H9 (cell line): ENCODE measurements around the gene BAAT. TPM values are rescaled to one million over a fixed set of nuclear protein-coding genes. Genes with fewer than 3 reads are reported as not detected.

ENCODE experiments used
- DNase-seq: peaks from one replicate; pipeline ENCODE4 v3.0.0-alpha.2; 2017
- H2AFZ ChIP-seq: one replicate; pipeline ENCODE4 v1.6.1; 2013; ENCODE audit warnings: mild to moderate bottlenecking, low read length, control low read depth, moderate library complexity
- H2AK5ac ChIP-seq: 2 replicates; pipeline ENCODE4 v1.6.1; 2013; ENCODE audit warnings: low read length, control low read depth, mixed read lengths; ENCODE audit not compliant: insufficient read length
- H2BK120ac ChIP-seq: one replicate; pipeline ENCODE4 v1.6.1; 2013; ENCODE audit warnings: low read depth, mild to moderate bottlenecking, low read length, control low read depth, inconsistent platforms; ENCODE audit not compliant: poor library complexity, severe bottlenecking
- H2BK12ac ChIP-seq: 2 replicates; pipeline ENCODE4 v1.6.1; 2013; ENCODE audit warnings: low read length, control low read depth, mixed read lengths, low read depth; ENCODE audit not compliant: insufficient read length
- H2BK15ac ChIP-seq: 2 replicates; pipeline ENCODE4 v1.6.1; 2013; ENCODE audit warnings: low read depth, low read length, control low read depth
- H2BK20ac ChIP-seq: one replicate; pipeline ENCODE4 v1.6.1; 2013; ENCODE audit warnings: low read depth, mild to moderate bottlenecking, low read length, control low read depth, inconsistent platforms; ENCODE audit not compliant: poor library complexity, severe bottlenecking
- H2BK5ac ChIP-seq: 2 replicates; pipeline ENCODE4 v1.6.1; 2013; ENCODE audit warnings: low read length, control low read depth, mixed read lengths; ENCODE audit not compliant: insufficient read length
- H3K14ac ChIP-seq: 2 replicates; pipeline ENCODE4 v1.6.1; 2013; ENCODE audit warnings: low read length, control low read depth; ENCODE audit not compliant: insufficient read depth
- H3K18ac ChIP-seq: 2 replicates; pipeline ENCODE4 v1.6.1; 2013; ENCODE audit warnings: low read depth, mild to moderate bottlenecking, mixed read lengths, low read length, control low read depth; ENCODE audit not compliant: insufficient read length
- H3K23ac ChIP-seq: 2 replicates; pipeline ENCODE4 v1.6.1; 2013; ENCODE audit warnings: low read length, control low read depth, mixed read lengths, low read depth; ENCODE audit not compliant: insufficient read length
- H3K23me2 ChIP-seq: 2 replicates; pipeline ENCODE4 v1.6.1; 2013; ENCODE audit warnings: low read depth, mild to moderate bottlenecking, mixed read lengths, low read length, control low read depth; ENCODE audit not compliant: insufficient read length, poor library complexity, severe bottlenecking
- H3K27ac ChIP-seq: 2 replicates; pipeline ENCODE4 v1.5.1; 2013; ENCODE audit warnings: low read length, control low read depth, mixed read lengths, low read depth; ENCODE audit not compliant: insufficient read length
- H3K27me3 ChIP-seq: 2 replicates; pipeline ENCODE4 v1.6.1; 2013; ENCODE audit warnings: low read length, control low read depth, inconsistent platforms; ENCODE audit not compliant: insufficient read depth
- H3K4ac ChIP-seq: 2 replicates; pipeline ENCODE4 v1.6.1; 2013; ENCODE audit warnings: low read depth, mild to moderate bottlenecking, control low read depth, inconsistent platforms, low read length, moderate library complexity
- H3K4me1 ChIP-seq: 2 replicates; pipeline ENCODE4 v1.6.1; 2013; ENCODE audit warnings: low read length, control low read depth, inconsistent platforms; ENCODE audit not compliant: insufficient read depth
- H3K4me2 ChIP-seq: 2 replicates; pipeline ENCODE4 v1.6.1; 2013; ENCODE audit warnings: low read length, control low read depth, mixed read lengths; ENCODE audit not compliant: insufficient read length, insufficient read depth
- H3K56ac ChIP-seq: 2 replicates; pipeline ENCODE4 v1.6.1; 2013; ENCODE audit warnings: low read depth, mild to moderate bottlenecking, mixed read lengths, low read length, control low read depth; ENCODE audit not compliant: insufficient read length
- H3K79me1 ChIP-seq: 2 replicates; pipeline ENCODE4 v1.6.1; 2013; ENCODE audit warnings: low read depth, mild to moderate bottlenecking, moderate library complexity, low read length, control low read depth, inconsistent platforms; ENCODE audit not compliant: insufficient read depth, poor library complexity, severe bottlenecking
- H3K79me2 ChIP-seq: 2 replicates; pipeline ENCODE4 v1.6.1; 2013; ENCODE audit warnings: low read length, control low read depth, inconsistent platforms; ENCODE audit not compliant: insufficient read depth
- H3K9ac ChIP-seq: 2 replicates; pipeline ENCODE4 v1.6.1; 2013; ENCODE audit warnings: low read length, control low read depth, mixed read lengths; ENCODE audit not compliant: insufficient read length; ENCODE audit errors: extremely low read depth
- H3K9me3 ChIP-seq: one replicate; pipeline ENCODE4 v1.6.1; 2013; ENCODE audit warnings: low read depth, low read length, inconsistent platforms; ENCODE audit not compliant: control insufficient read depth
- H3T11ph ChIP-seq: one replicate; pipeline ENCODE4 v1.6.1; 2013; ENCODE audit warnings: mild to moderate bottlenecking, low read length, control low read depth, inconsistent platforms
- H4K20me1 ChIP-seq: one replicate; pipeline ENCODE4 v1.6.1; 2013; ENCODE audit not compliant: control insufficient read depth, insufficient read length, insufficient read depth
- H4K5ac ChIP-seq: 2 replicates; pipeline ENCODE4 v1.6.1; 2013; ENCODE audit warnings: low read depth, mild to moderate bottlenecking, mixed read lengths, low read length, control low read depth; ENCODE audit not compliant: insufficient read length
- H4K8ac ChIP-seq: replicated peaks from 2 replicates; pipeline ENCODE4 v1.6.1; 2013; ENCODE audit warnings: low read length, control low read depth, mixed read lengths, low read depth; ENCODE audit not compliant: insufficient read length
- H4K91ac ChIP-seq: 2 replicates; pipeline ENCODE4 v1.6.1; 2013; ENCODE audit warnings: low read depth, mild to moderate bottlenecking, moderate library complexity, mixed read lengths, low read length, control low read depth; ENCODE audit not compliant: insufficient read length
- H3K27ac Mint-ChIP-seq, 3 experiments: 2 replicates in 2 of 3; 3 replicates in 1 of 3; pipeline ENCODE4 v1.8.0; 2020 to 2021; ENCODE audit warnings: mixed read lengths in 3 of 3, mild to moderate bottlenecking in 1 of 3, moderate library complexity in 1 of 3
- H3K27me3 Mint-ChIP-seq: 2 replicates; pipeline ENCODE4 v1.8.0; 2021; ENCODE audit warnings: low read depth, mild to moderate bottlenecking, moderate library complexity, mixed read lengths
- H3K36me3 Mint-ChIP-seq, 3 experiments: 2 replicates in 2 of 3; 3 replicates in 1 of 3; pipeline ENCODE4 v1.8.0; 2020 to 2021; ENCODE audit warnings: low read depth in 3 of 3, mixed read lengths in 3 of 3; ENCODE audit not compliant: insufficient read depth in 1 of 3
- H3K4me1 Mint-ChIP-seq, 2 experiments: 2 replicates each; pipeline ENCODE4 v1.8.0; 2020; ENCODE audit warnings: mixed read lengths in 2 of 2
- H3K4me3 Mint-ChIP-seq, 2 experiments: 2 replicates in 1 of 2; 3 replicates in 1 of 2; pipeline ENCODE4 v1.8.0; 2020 to 2021; ENCODE audit warnings: mild to moderate bottlenecking in 2 of 2, mixed read lengths in 2 of 2, moderate library complexity in 1 of 2
- H3K9me3 Mint-ChIP-seq, 2 experiments: 2 replicates in 1 of 2; 3 replicates in 1 of 2; pipeline ENCODE4 v1.8.0; 2020; ENCODE audit warnings: mild to moderate bottlenecking in 2 of 2, mixed read lengths in 2 of 2, moderate library complexity in 1 of 2
- total RNA-seq: library from RNA; stranded (reverse); gene quantifications from 2 replicates; pipeline ENCODE4 v1.2.1, GENCODE V29; 2021
- TF ChIP-seq, protein P1 (sequence below): fragments of 200-600 bp; sonication (generic); conservative IDR thresholded peaks from 3 replicates; pipeline ENCODE4 v1.8.0; 2021; ENCODE audit warnings: antibody characterized with exemption, mild to moderate bottlenecking

The BAAT gene
- total RNA-seq, 1 experiment from 2014 or later, result 0.09 TPM

DNA sequence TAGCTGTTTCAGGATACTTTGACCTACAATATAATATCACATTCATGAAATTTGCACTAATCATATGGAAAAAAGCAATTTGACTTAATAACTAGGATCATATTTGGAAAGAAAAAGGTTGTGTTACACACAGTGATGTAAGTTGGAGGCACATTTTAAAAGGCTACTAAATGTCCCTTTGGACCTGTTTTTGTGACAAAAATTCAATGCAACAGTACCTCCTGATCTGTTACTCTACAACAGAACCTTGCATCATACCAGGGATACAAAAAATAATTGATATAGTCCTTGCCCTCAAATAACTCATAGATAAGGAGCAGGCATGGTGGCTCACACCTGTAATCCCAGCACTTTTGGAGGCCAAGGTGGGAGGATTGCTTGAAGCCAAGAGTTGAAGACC is 67.1 kb downstream of the BAAT start:
- Histone ChIP-seq H2BK120ac (no peak overlapping the region), H2BK5ac (no peak overlapping the region), H3K9me3 (no peaks in the 10 kb centered on the region), H2AFZ (no peak overlapping the region), H3K14ac (no peak overlapping the region), H3K23me2 (no peaks in the 10 kb centered on the region), H3T11ph (no peak overlapping the region), H4K8ac (no peak overlapping the region), H3K23ac (no peak overlapping the region), H2BK12ac (no peak overlapping the region), H3K79me1 (no peaks in the 10 kb centered on the region), H2BK15ac (no peak overlapping the region), H3K4me2 (no peak overlapping the region), H4K20me1 (no peaks in the 10 kb centered on the region), H2BK20ac (no peak overlapping the region), H3K9ac (no peak overlapping the region), H3K4ac (no peak overlapping the region), H2AK5ac (no peak overlapping the region), H3K18ac (no peak overlapping the region), H3K27me3 (no peaks in the 10 kb centered on the region), H3K79me2 (no peaks in the 10 kb centered on the region), H3K27ac (no peak overlapping the region), H4K5ac (no peak overlapping the region), H3K56ac (no peak overlapping the region), H4K91ac (no peak overlapping the region), H3K4me1 (no peaks in the 10 kb centered on the region)
- Mint-ChIP-seq H3K4me3 (no peak overlapping the region), H3K27me3 (no peaks in the 10 kb centered on the region), H3K27ac (peak overlapping the region in 1 of 3 experiments; percentile 50; a peak in 1 of 7 replicates), H3K9me3 (no peaks in the 10 kb centered on the region), H3K36me3 (no peaks in the 10 kb centered on the region), H3K4me1 (no peaks in the 10 kb centered on the region)
- DNase-seq, result no peak
- TF ChIP-seq, protein P1, sequence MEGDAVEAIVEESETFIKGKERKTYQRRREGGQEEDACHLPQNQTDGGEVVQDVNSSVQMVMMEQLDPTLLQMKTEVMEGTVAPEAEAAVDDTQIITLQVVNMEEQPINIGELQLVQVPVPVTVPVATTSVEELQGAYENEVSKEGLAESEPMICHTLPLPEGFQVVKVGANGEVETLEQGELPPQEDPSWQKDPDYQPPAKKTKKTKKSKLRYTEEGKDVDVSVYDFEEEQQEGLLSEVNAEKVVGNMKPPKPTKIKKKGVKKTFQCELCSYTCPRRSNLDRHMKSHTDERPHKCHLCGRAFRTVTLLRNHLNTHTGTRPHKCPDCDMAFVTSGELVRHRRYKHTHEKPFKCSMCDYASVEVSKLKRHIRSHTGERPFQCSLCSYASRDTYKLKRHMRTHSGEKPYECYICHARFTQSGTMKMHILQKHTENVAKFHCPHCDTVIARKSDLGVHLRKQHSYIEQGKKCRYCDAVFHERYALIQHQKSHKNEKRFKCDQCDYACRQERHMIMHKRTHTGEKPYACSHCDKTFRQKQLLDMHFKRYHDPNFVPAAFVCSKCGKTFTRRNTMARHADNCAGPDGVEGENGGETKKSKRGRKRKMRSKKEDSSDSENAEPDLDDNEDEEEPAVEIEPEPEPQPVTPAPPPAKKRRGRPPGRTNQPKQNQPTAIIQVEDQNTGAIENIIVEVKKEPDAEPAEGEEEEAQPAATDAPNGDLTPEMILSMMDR, result no peak
